SJSA1 (cell line): ENCODE measurements around the gene CDKL4. TPM values are rescaled to one million over a fixed set of nuclear protein-coding genes. Genes with fewer than 3 reads are reported as not detected.

Experiments
- DNase-seq, 2 experiments: peaks; one replicate each; pipeline ENCODE4 v3.0.0-alpha.2; 2015 to 2020; ENCODE audit warnings: low spot score in 2 of 2, low read depth in 1 of 2
- H3K27ac ChIP-seq: fragments of 250-450 bp; sonication (Bioruptor Pico); 2 replicates; pipeline ENCODE4 v1.5.1; 2020; ENCODE audit warnings: mild to moderate bottlenecking, moderate library complexity
- H3K27me3 ChIP-seq: fragments of 250-450 bp; sonication (Bioruptor Pico); replicated peaks from 2 replicates; pipeline ENCODE4 v1.5.1; 2020; ENCODE audit warnings: mild to moderate bottlenecking, moderate library complexity
- H3K36me3 ChIP-seq: fragments of 250-450 bp; sonication (Bioruptor Pico); 2 replicates; pipeline ENCODE4 v1.5.1; 2020; ENCODE audit warnings: mild to moderate bottlenecking
- H3K4me1 ChIP-seq: fragments of 250-450 bp; sonication (Bioruptor Pico); replicated peaks from 2 replicates; pipeline ENCODE4 v1.6.1; 2021; ENCODE audit warnings: mild to moderate bottlenecking
- H3K4me3 ChIP-seq: fragments of 250-450 bp; sonication (Bioruptor Pico); 2 replicates; pipeline ENCODE4 v1.5.1; 2020; ENCODE audit warnings: mild to moderate bottlenecking
- H3K9me3 ChIP-seq: fragments of 250-450 bp; sonication (Bioruptor Pico); replicated peaks from 2 replicates; pipeline ENCODE4 v1.5.1; 2020; ENCODE audit warnings: mild to moderate bottlenecking
- total RNA-seq: library from RNA; depleted of rRNA; stranded (reverse); fragments of >200 nt; shearing (Covaris generic); gene quantifications from 2 replicates; pipeline ENCODE4 v1.2.3, GENCODE V29; 2014; rRNA removed

CDKL4 gene
- 0.34 and 0.85 TPM in 2 replicates for total RNA-seq

- no peak within 1 kb of the TSS for H3K4me3 ChIP-seq
- no peak for DNase-seq
- no peaks in the 10 kb centered on the region for H3K27me3 ChIP-seq
- no peaks in the 10 kb centered on the region for H3K4me1 ChIP-seq
- H3K9me3 ChIP-seq: no peaks in the 10 kb centered on the region
- H3K36me3 ChIP-seq: peaks cover 7% of the 10 kb centered on the region
- H3K27ac ChIP-seq: no peak within 1 kb of the TSS
Measured at GRCh38 chr2:39243469-39244123, at the start of gene CDKL4. CDKL4 (minus strand) TSS chr2:39243970.

- Histone ChIP-seq H3K9me3 (no peaks in the 10 kb centered on the region), H3K4me1 (no peaks in the 10 kb centered on the region)
Measured at GRCh38 chr2:39290433-39290832, 46.7 kb upstream of the CDKL4 start.

GRCh38 chr2:39289609-39290008 lies 45.8 kb upstream of the CDKL4 start:
- Histone ChIP-seq H3K9me3 (no peaks in the 10 kb centered on the region), H3K27me3 (no peaks in the 10 kb centered on the region), H3K36me3 (peaks cover 41% of the 10 kb centered on the region), H3K27ac (no peak overlapping the region), H3K4me3 (no peak overlapping the region), H3K4me1 (no peaks in the 10 kb centered on the region)
- DNase-seq: no peak

More at GRCh38 chr2:39290433-39290832, 46.7 kb upstream of the CDKL4 start:
- H3K36me3 ChIP-seq: peaks cover 38% of the 10 kb centered on the region
- no peak overlapping the region for H3K4me3 ChIP-seq
- H3K27me3 ChIP-seq: no peaks in the 10 kb centered on the region
- DNase-seq: no peak
- no peak overlapping the region for H3K27ac ChIP-seq

- Histone ChIP-seq H3K36me3 (peaks cover 33% of the 10 kb centered on the region), H3K4me1 (no peaks in the 10 kb centered on the region)
Measured at GRCh38 chr2:39283561-39283960, 39.8 kb upstream of the CDKL4 start.

GRCh38 chr2:39281391-39281790 lies 37.6 kb upstream of the CDKL4 start:
- Histone ChIP-seq H3K27ac (no peak overlapping the region), H3K27me3 (no peaks in the 10 kb centered on the region), H3K36me3 (peaks cover 41% of the 10 kb centered on the region), H3K9me3 (no peaks in the 10 kb centered on the region), H3K4me3 (no peak overlapping the region), H3K4me1 (no peaks in the 10 kb centered on the region)
- no peak for DNase-seq

More at GRCh38 chr2:39283561-39283960, 39.8 kb upstream of the CDKL4 start:
- Histone ChIP-seq H3K27me3 (no peaks in the 10 kb centered on the region), H3K9me3 (no peaks in the 10 kb centered on the region), H3K4me3 (no peak overlapping the region), H3K27ac (no peak overlapping the region)
- no peak for DNase-seq

GRCh38 chr2:39275016-39275415 lies 31.2 kb upstream of the CDKL4 start:
- no peaks in the 10 kb centered on the region for H3K4me1 ChIP-seq
- H3K4me3 ChIP-seq: no peak overlapping the region
- H3K27ac ChIP-seq: no peak overlapping the region
- no peaks in the 10 kb centered on the region for H3K9me3 ChIP-seq
- peaks cover 59% of the 10 kb centered on the region for H3K36me3 ChIP-seq
- H3K27me3 ChIP-seq: no peaks in the 10 kb centered on the region
- no peak for DNase-seq

- DNase-seq: no peak
- Histone ChIP-seq H3K27ac (no peak overlapping the region), H3K36me3 (peaks cover 38% of the 10 kb centered on the region), H3K4me1 (0 out of 2 replicates have a peak, but pooled peaks cover 8% of the 10 kb centered on the region), H3K4me3 (no peak overlapping the region), H3K27me3 (no peaks in the 10 kb centered on the region), H3K9me3 (no peaks in the 10 kb centered on the region)
Measured at GRCh38 chr2:39269941-39270340, 26.2 kb upstream of the CDKL4 start.

GRCh38 chr2:39266916-39267434 lies 23.2 kb upstream of the CDKL4 start:
- no peak for DNase-seq
- H3K9me3 ChIP-seq: no peaks in the 10 kb centered on the region
- H3K36me3 ChIP-seq: peaks cover 42% of the 10 kb centered on the region
- H3K27me3 ChIP-seq: no peaks in the 10 kb centered on the region
- H3K4me3 ChIP-seq: no peak overlapping the region
- 0 out of 2 replicates have a peak, but pooled peaks cover 8% of the 10 kb centered on the region for H3K4me1 ChIP-seq
- no peak overlapping the region for H3K27ac ChIP-seq

GRCh38 chr2:39266139-39266805 lies 22.5 kb upstream of the CDKL4 start:
- Histone ChIP-seq H3K9me3 (no peaks in the 10 kb centered on the region), H3K4me1 (0 out of 2 replicates have a peak, but pooled peaks cover 8% of the 10 kb centered on the region), H3K27me3 (no peaks in the 10 kb centered on the region), H3K4me3 (no peak overlapping the region), H3K27ac (no peak overlapping the region), H3K36me3 (peaks cover 37% of the 10 kb centered on the region)
- no peak for DNase-seq

GRCh38 chr2:39265315-39265714 lies 21.5 kb upstream of the CDKL4 start:
- H3K36me3 ChIP-seq: peaks cover 36% of the 10 kb centered on the region
- no peak overlapping the region for H3K27ac ChIP-seq
- no peaks in the 10 kb centered on the region for H3K9me3 ChIP-seq
- no peaks in the 10 kb centered on the region for H3K27me3 ChIP-seq
- DNase-seq: no peak
- 0 out of 2 replicates have a peak, but pooled peaks cover 8% of the 10 kb centered on the region for H3K4me1 ChIP-seq
- H3K4me3 ChIP-seq: no peak overlapping the region

- H3K27me3 ChIP-seq: no peaks in the 10 kb centered on the region
Measured at GRCh38 chr2:39264733-39265132, 21.0 kb upstream of the CDKL4 start.

GRCh38 chr2:39260087-39260486 lies 16.3 kb upstream of the CDKL4 start:
- Histone ChIP-seq H3K27ac (no peak overlapping the region), H3K36me3 (peaks cover 53% of the 10 kb centered on the region), H3K27me3 (no peaks in the 10 kb centered on the region), H3K4me3 (no peak overlapping the region), H3K9me3 (no peaks in the 10 kb centered on the region), H3K4me1 (no peaks in the 10 kb centered on the region)
- no peak for DNase-seq

More at GRCh38 chr2:39264733-39265132, 21.0 kb upstream of the CDKL4 start:
- Histone ChIP-seq H3K9me3 (no peaks in the 10 kb centered on the region), H3K27ac (no peak overlapping the region), H3K36me3 (peaks cover 42% of the 10 kb centered on the region), H3K4me1 (0 out of 2 replicates have a peak, but pooled peaks cover 8% of the 10 kb centered on the region), H3K4me3 (no peak overlapping the region)
- DNase-seq: no peak

- no peaks in the 10 kb centered on the region for H3K27me3 ChIP-seq
- H3K36me3 ChIP-seq: peaks cover 65% of the 10 kb centered on the region
- H3K4me1 ChIP-seq: no peaks in the 10 kb centered on the region
- no peak overlapping the region for H3K27ac ChIP-seq
- no peak overlapping the region for H3K4me3 ChIP-seq
- no peak for DNase-seq
- no peaks in the 10 kb centered on the region for H3K9me3 ChIP-seq
Measured at GRCh38 chr2:39256040-39256439, 12.3 kb upstream of the CDKL4 start.

GRCh38 chr2:39252888-39253518 lies 9.2 kb upstream of the CDKL4 start:
- DNase-seq: no peak
- H3K27ac ChIP-seq: no peak overlapping the region
- peaks cover 64% of the 10 kb centered on the region for H3K36me3 ChIP-seq
- no peaks in the 10 kb centered on the region for H3K4me1 ChIP-seq
- H3K9me3 ChIP-seq: no peaks in the 10 kb centered on the region
- H3K27me3 ChIP-seq: no peaks in the 10 kb centered on the region
- H3K4me3 ChIP-seq: no peak overlapping the region
